GM12865 (cell line): ENCODE results near the gene RABGAP1L.
"Not testable (repeated sequence)": the region's sequence is repeated elsewhere in the genome, so short reads cannot be mapped to it uniquely, and the experiment has no call there.

Experiments used
- DNase-seq: peaks from one replicate; pipeline ENCODE4 v3.0.0; 2010; ENCODE audit warnings: low read depth
- H3K4me3 ChIP-seq: 2 replicates; pipeline ENCODE4 v1.5.1; 2011; ENCODE audit warnings: mild to moderate bottlenecking, low read depth, low read length, control low read depth
- TF ChIP-seq, protein P1 (sequence below): IDR thresholded peaks from 2 replicates; pipeline ENCODE4 v1.5.1; 2011; ENCODE audit warnings: low read length, control low read depth, low read depth, inconsistent platforms; ENCODE audit not compliant: insufficient read depth; ENCODE audit errors: missing control alignments

The RABGAP1L gene

DNA sequence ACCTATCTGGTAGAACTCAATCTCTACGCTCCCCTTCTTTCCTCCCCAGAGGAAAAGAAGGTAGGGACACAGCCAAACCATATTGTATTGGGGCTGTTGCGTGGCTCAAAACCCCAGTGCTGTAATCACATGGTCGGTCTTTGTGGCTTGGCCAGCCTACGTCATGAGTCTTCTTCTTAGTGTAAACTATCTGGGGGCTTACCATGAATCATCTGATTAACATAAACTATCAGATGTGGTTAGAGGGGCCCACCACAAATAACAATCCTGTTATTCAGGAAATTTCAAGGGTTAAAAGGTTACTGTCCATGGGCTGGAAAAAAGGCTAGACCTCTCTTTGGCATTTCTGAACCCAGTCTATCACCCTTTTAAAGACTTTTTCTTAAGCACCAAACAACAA, 238.9 kb downstream of the RABGAP1L start:
- no peak overlapping the region for H3K4me3 ChIP-seq
- TF ChIP-seq, protein P1, sequence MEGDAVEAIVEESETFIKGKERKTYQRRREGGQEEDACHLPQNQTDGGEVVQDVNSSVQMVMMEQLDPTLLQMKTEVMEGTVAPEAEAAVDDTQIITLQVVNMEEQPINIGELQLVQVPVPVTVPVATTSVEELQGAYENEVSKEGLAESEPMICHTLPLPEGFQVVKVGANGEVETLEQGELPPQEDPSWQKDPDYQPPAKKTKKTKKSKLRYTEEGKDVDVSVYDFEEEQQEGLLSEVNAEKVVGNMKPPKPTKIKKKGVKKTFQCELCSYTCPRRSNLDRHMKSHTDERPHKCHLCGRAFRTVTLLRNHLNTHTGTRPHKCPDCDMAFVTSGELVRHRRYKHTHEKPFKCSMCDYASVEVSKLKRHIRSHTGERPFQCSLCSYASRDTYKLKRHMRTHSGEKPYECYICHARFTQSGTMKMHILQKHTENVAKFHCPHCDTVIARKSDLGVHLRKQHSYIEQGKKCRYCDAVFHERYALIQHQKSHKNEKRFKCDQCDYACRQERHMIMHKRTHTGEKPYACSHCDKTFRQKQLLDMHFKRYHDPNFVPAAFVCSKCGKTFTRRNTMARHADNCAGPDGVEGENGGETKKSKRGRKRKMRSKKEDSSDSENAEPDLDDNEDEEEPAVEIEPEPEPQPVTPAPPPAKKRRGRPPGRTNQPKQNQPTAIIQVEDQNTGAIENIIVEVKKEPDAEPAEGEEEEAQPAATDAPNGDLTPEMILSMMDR, result no peak
- DNase-seq, result peak; percentile 52

DNA sequence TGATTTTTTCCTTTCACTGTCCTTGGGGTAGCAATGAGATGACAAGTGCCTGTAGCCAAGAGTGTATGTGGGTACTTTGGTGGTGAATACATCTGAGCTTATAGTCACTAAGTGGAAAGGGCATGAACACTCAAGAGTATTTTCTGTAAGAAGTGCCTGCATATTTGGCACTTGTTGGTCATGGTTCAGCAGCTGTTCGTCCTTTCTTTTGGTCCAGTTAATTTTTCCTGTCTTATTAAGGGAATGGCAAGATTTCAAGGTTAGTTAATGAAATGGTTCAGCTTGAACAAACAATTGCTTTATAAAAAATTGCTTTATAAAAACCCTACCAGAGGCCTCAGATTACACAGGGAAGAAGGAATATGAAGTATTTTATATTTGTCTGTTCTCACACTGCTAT, 239.9 kb downstream of the RABGAP1L start:
- no peak overlapping the region for H3K4me3 ChIP-seq
- TF ChIP-seq, protein P1, result no peak
- DNase-seq, result no peak

DNA sequence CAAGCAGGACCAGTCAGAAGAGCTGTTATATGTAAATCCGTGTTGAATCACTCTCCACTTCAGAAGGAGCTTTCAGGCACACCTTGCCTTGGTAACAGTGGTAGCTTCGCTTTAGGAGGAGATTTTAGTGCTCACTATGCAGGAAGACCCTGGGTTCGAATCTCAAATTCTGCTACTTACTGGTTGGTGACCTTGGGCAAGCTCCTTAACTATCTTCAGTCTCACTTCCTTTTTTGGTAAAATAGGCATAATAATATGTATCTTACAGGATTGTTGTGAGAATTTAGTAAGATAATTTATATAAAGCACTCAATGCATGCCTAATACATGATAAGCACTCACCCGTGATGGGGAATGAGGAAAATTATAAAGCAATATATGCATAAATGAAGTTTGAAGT, 241.8 kb downstream of the RABGAP1L start:
- TF ChIP-seq, protein P1, result no peak
- no peak overlapping the region for H3K4me3 ChIP-seq
- DNase-seq, result no peak

DNA sequence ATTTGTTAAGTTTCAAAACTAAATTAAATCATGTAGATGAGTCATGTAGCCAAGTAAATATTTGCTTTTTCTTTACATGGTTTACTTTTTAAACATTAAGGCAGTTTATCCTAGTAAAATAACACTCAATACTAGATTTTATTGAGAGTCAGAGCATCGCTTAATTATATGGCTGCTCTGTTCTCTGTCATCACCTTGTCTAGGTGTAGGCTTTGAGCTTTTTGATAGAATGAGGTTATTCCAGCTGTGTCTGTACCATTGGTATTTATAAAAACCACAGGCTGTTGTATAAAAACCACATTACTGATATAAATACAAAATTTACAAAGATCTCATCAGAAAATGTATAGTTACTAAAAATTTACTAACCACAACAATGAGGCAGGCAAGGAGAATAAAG, 245.9 kb downstream of the RABGAP1L start:
- TF ChIP-seq, protein P1, result no peak
- DNase-seq, result no peak
- no peak overlapping the region for H3K4me3 ChIP-seq

DNA sequence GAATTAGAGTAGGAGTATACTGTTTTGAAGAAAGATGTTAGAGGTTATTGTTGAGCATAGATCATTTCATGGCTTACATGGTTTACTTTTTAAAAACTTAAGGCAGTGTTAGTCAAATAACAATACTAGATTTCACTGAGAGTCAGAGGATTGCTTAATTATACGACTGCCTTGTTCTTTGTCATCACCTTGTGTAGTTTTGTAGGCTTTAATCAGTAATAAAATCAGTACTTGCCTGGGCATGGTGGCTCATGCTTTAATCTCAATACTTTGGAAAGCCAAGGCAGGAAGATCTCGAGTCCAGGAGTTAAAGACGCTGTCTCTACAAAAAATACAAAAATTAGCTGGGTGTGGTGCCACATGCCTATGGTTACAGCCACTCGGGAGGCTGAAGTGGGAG, 247.1 kb downstream of the RABGAP1L start:
- TF ChIP-seq, protein P1, result no peak
- no peak for DNase-seq
- H3K4me3 ChIP-seq, result no peak overlapping the region

DNA sequence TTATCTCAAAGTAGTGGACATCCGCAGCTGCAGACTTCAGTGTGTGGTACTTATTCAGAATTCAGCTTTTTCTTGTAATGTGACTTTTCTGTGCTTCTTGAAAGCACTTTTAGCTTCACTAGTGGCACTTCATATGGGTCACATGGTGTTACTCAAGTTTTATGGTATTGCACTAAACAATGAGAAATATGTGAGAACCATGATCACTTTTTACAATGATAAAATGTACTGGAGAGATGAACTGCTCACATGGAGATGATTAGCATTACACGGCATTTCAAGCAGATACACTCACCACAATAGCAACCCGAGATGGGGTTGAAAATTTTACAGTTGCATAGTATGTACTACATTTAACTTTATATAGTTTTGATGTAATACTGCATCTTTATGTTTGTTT, 248.3 kb downstream of the RABGAP1L start:
- DNase-seq, result no peak
- TF ChIP-seq, protein P1, result no peak
- H3K4me3 ChIP-seq, result no peak overlapping the region

DNA sequence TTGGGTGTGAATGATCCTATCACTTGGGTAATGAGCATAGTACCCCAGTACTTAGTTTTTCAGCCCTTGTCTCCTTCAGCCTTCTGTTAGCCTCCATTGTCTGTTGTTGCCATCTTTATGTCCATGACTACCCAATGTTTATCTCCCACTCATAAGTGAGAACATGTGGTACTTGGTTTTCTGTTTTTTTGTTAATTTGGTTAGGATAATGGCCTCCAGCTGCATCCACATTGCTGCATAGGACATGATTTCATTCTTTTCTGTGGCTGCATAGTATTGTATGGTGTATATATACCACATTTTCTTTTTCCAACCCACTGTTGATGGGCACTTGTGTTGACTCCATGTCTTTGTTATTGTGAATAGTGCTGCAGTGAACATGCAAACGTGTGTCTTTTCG, 248.8 kb downstream of the RABGAP1L start:
- DNase-seq, result no peak
- TF ChIP-seq, protein P1, result no peak
- H3K4me3 ChIP-seq, result no peak overlapping the region

DNA sequence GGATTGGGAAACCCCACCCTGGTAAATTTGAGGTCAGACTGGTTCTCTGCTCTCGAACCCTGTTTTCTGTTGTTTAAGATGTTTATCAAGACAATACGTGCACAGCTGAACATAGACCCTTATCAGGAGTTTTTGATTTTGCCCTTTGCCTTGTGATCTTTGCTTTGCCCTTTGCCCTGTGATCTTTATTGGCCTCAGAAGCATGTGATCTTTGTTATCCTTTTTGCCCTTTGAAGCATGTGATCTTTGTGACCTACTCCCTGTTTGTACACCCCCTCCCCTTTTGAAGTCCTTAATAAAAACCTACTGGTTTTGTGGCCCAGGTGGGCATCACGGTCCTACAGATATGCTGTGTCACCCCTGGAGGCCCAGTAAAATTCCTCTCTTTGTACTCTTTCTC, 250.5 kb downstream of the RABGAP1L start:
- not testable (repeated sequence) for H3K4me3 ChIP-seq, DNase-seq
